HG03066 (cell line): ENCODE data around the gene BCL2A1.
"Not testable (repeated sequence)": the region's sequence is repeated elsewhere in the genome, so short reads cannot be mapped to it uniquely, and the experiment has no call there.

ENCODE experiments used
- ATAC-seq: cut with Tn5 transposase; IDR thresholded peaks from one replicate; pipeline ENCODE4 v1.9.1; 2021; ENCODE audit warnings: low read depth; ENCODE audit not compliant: unreplicated experiment

The BCL2A1 gene

DNA sequence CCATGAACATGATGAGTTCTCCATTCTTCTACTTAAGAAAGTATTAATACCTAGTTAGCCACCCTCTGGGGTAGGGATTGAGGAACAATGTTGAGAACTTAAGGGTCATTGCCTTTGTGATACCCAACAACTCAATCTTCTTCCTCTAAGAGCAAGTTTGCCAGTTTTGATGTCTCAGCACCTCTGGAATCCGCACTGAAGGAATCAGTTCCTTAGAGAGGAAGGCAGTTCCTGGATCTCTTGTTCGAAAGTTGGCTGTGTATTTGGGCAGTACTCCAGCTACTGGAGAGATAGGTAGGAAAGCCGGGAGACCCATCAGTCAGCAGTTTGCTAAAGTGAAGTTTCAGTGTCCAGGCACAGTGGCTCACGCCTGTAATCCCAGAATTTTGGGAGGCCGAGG, 38.5 kb downstream of the BCL2A1 start:
- ATAC-seq, result no peak

DNA sequence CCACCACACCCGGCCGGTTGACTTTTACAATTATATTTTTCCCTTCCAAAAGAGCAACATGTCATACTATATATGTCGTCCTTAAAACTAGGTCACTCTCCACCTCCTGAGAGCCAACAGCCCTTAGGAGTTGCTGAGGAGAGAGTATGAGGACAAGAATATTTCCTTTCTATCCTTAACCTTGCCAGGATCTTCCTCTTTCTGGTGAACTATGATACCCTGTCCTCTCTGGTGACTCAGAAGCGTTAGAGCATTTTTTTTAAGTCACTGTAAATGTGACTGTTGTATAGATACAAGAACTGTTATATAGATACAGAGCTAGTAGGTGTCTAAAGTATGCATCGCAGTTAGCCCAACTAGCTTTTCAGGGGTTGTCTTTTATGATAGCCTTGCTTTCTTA, 40.5 kb downstream of the BCL2A1 start:
- no peak for ATAC-seq

DNA sequence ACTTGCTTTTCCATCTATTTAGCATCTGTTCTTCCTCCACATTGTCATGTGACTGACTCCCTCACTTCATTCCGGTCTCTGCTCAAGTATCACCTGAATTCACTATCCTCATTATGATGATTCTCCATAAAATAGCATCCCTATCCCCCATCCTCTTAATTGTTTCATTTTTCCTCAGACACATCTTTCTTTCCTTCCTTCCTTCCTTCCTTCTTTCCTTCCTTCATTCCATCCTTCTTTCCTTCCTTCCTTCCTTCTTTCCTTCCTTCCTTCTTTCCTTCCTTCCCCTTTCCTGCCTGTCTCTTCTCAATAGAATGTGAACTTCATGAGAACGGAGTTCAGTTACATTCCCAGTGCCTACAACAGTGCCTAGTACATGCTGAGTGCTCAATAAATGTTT, 41.6 kb downstream of the BCL2A1 start:
- ATAC-seq, result no peak

DNA sequence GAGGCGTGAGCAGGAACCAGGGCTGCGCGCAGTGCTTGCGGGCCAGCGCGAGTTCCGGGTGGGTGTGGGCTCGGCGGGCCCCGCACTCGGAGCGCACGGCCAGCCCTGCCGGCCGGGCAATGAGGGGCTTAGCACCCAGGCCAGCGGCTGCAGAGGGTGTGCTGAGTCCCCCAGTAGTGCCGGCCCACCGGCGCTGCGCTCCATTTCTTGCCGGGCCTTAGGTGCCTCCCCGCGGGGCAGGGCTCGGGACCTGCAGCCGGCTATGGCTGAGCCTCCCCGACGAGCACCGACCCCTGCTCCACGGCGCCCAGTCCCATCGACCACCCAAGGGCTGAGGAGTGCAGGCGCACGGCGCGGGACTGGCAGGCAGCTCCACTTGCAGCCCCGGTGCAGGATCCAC, 44.9 kb downstream of the BCL2A1 start:
- ATAC-seq, result not testable (repeated sequence)

DNA sequence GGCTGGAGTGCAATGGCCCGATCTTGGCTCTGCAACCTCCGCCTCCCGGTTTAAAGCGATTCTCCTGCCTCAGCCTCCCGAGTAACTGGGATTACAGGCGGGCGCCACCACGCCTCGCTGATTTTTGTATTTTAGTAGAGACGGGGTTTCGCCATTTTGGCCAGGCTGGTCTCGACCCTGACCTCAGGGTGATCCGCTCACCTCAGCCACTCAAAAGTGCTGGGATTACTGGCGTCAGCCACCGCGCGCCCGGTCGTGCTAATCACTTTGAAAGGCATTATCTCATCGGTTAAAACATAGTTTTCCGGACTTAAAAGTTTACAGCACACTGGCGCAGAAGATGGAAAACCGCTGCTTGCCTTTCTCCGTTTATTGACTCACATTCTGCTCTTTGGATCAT, 46.6 kb downstream of the BCL2A1 start:
- ATAC-seq, result no peak

DNA sequence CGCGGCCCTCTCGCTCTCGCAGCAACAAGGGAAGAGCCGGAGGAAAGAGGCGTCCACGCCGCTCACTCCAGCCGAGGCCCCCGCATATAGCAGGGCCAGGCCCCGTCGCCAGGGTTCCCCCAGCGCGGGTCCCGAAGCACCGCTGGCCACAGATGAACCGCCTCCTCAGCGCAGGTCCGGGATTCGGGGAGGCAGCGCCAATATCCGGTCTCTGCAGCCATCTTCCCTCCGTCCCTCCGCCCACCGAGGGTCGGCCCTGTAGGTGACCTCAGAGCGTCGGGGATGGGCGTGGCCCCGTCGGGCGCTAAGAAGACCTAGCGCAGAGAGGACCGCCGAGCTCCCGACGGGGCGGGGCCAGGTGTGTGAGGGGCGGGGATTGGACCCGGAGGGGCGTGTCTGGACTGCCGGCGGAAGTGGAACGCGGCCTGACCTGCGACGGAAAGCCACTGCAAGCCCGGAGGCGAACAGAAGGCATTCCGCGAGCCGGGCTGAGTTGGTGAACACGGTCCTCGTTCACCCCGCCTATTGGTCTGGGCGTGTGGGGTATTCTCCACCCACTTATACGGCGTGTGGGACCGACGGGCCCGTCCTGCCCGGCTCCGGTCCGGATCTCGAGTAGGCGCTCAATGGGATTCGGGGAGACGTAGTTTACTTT, 47.4 kb downstream of the BCL2A1 start:
- peak; percentile 96 for ATAC-seq

DNA sequence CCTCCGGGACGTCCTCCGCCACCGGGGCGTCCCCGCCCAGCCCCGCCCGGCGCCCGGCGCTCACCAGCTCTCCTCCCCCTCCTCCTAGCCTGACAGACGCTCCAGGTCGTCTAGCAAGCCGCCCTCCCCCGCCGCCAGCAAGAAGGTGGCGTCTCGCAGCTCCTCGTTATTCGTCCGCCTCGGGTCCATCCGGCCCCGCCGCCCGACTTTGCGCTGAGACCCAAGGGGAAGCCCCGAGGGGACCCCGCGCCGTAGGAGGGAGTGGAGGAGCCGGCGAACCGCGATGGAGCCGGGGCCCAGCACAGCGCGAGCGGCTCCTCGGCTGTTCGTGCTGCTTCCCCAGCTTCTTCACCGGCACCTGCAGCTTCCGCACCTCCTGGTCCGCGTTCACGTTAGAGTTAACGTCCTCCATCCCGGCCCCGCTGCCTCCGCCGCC, 47.9 kb downstream of the BCL2A1 start:
- ATAC-seq, result peak; percentile 41

DNA sequence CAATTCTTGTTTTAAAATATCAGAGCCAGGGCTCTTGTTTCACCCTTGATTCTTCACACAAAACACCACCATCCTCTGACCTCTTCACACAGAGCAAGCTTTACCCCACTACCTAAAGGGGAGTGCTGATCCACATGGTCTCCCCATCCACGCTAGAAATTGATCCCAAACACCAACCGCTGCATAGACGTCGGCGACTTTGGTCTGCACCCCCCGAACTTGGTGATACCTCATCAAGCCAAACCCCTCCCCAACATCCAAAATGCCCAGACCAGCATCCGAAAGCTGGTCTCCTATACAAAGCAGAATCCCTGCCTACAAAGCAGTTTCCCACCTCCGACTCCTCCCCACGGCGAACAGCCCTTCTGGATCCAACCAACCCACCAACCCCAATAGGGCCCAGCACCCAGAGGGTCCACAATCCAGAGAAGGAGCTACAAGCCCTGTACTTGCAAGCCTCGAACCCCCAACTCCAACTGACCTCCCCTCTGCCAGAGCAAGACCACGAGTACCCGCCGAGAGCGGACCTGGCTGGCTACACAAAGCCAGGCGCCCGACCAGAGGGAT, 48.4 kb downstream of the BCL2A1 start:
- no peak for ATAC-seq

DNA sequence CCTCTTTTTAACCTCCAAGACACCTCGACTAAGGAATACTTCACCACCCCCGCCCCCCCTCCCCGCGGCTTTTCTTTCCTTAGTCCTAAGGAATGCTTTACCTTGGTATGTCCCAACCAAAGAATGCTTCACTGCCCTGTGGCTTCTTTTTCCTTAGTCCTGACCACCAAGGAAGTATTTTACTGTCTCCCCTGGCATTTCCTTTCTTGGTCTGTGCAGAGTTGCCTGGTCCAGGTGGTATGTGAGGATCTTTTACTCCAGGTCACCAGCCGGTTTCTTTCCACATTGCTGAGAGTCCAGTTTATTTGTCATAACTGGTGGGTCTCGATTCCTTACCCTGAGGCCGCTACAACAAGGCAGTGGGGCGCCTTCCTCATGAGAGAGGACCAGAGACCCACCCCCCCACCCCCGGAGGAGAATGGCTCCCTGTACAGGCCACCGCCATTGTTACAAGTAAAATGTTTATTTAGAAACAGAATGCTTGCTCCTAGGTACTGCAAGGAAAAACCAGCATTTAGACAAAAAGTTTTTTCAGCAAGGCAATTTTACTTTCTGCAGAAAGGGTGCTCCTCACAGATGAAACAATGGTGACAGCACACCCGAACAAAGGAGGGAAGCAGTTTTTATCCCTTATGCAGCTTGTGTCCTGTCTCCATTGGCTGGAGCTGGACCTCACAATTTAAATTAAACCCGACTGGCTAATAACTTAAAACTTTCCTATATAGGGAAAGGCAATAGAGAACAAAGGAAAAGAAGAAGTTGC, 51.1 kb downstream of the BCL2A1 start:
- no peak for ATAC-seq

DNA sequence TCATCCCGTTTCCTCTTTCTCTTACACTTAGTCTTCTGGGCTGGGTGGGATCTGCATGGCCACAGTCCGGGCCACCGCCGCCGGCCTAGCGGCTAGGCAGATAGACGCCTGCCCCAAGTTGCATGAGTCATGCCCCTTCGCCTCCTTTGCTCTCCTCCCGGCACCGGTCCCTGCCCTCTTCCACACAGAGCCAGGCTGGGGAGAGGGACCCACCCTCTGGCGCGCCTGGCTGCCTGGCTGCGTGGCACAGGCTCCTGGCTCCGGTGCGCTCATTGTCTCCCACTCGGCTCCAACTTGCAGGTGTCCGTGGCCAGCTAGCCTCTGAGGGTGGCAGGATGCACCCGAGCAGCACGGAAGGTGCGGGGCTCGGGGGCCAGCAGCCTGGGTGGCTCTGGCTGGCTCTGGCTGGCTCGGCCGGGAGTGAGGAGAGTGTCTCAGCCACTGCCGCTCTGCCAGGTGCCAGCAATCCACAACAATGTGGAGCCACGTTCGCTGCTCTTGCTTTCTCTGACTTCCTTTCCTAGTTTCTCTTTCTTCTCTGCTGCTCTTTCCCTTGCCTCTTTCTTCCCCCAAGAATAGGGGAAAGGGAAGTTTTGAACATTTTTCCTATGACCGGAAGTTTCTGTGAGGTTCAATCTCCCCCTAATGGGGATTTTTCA, 51.8 kb downstream of the BCL2A1 start:
- ATAC-seq, result no peak

DNA sequence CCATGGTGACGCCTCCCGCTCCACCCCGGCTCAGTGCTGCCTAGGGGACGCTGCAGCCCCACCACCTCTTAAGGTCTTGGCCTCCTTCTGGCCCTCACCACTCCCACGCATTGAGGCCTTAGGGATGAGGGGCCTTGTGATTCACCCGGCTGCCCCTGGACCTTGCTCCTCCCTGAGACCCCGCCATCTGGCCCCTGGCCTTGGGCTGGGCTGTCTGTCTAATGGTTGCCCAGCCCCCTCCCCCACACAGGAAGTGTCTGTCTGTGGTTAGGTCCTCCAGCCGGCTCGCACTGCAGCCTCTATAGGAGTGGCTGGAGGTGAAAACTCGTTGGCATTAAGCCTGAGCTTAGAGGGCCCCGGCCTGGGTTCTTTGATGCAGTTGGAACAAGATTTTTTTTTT, 52.7 kb downstream of the BCL2A1 start:
- no peak for ATAC-seq

DNA sequence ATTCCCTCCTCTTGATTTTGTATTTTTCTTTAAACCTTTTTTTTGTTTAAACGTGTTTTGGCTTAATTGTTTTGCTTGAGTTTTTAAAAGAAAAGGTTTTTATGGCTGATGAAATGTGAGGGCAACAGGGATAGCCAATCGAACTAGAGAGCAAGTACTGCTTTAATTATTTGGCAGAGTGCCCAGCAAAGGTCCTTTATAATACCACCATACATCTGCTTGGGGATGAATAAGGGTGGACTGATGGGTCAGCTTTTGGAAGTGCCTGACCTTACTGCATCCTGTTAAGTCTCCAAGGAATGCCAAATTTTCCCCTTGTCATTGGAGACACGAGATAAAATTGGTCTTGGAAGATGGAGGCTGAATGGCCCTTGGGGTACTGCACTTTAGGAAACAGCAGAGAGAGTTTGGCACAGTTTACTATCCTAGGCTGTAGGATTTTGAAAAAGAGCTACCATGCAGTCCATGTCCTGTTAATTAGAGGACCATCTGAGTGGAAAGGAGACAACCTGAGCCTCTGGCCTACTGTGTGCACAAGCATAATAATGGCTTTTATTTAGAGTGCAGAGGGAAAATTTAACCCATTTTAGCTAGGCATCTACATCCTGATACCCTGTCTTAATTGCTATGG, 54.4 kb downstream of the BCL2A1 start:
- no peak for ATAC-seq

DNA sequence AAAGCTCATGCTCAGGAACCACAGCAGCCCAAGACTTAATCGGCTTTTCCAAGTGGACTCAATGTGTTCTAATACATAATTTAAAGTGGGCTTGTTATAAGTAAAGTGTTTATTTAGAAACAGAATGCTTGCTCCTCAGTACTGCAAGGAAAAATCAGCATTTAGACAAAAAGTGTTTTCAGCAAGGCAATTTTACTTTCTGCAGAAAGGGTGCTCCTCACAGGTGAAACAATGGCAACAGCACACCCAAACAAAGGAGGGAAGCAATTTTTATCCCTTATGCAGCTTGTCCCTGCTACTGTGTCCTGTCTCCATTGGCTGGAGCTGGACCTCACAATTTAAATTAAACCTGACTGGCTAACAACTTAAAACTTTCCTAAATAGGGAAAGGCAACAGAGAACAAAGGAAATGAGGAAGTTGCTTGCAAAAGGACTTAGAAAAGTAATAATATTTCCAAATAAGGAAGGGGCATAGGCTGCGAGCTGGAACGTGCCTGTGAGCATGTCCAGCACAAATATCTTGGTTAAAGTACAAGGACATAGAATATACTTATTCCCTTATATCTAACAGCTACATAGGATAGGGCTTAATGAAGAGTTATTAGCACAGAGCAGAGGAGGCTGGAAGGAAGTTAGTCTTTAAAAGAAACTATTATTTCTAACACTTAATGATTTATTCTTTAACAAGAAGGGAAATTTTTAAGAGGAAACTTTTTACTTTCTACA, 55.1 kb downstream of the BCL2A1 start:
- not testable (repeated sequence) for ATAC-seq

DNA sequence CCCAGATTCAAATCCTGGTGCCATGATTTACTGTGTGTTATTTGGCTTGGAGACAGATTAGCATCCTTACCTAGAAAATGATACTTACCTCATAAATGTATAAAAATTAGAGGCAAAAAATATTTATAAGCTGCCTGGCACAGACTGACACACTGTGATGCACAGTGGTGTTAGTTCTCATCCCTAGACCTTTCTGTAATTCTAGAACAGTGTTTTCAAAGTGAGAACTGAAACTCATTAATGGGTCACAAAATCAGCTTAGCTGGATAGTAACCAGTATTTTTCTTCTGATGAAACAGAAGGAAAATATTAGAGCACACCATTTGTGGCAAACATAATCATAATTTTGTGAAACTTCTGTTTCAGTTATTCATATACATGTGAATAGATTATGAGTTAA, 56.3 kb downstream of the BCL2A1 start:
- no peak for ATAC-seq
